ENCODE results near the gene TENM4. TPM values are rescaled to one million over a fixed set of nuclear protein-coding genes. Genes with fewer than 3 reads are reported as not detected.

The TENM4 gene
- polyA plus RNA-seq, 1 experiment: 0.39 TPM

DNA sequence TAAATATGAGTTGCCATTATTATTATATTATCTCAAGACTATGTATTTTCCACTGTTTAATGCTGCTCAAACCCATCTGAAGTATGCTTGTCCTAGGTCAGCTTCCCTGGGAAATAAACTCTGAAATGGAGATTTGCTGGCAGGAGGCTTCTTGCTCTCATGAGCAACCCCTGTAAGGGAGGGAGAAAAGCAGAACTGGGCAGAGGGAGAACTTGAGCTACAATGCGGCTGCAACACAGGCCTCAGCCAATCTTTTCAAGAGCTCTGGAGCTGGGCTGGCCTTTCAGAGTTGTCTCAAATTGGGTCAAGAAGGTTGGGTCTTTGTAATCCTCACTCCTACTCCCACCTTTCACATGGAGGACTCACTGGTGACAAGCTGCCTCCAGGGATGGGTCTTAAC is 412.6 kb downstream of the TENM4 start:
- H3K4me3 ChIP-seq (ENCODE audit: low read depth, low read length): no peak overlapping the region
- peaks cover 15% of the 10 kb centered on the region for H3K27me3 ChIP-seq (ENCODE audit: control insufficient read depth, insufficient read depth, low read length)
- DNase-seq (ENCODE audit: low read depth): no peak
- TF ChIP-seq, protein P1, sequence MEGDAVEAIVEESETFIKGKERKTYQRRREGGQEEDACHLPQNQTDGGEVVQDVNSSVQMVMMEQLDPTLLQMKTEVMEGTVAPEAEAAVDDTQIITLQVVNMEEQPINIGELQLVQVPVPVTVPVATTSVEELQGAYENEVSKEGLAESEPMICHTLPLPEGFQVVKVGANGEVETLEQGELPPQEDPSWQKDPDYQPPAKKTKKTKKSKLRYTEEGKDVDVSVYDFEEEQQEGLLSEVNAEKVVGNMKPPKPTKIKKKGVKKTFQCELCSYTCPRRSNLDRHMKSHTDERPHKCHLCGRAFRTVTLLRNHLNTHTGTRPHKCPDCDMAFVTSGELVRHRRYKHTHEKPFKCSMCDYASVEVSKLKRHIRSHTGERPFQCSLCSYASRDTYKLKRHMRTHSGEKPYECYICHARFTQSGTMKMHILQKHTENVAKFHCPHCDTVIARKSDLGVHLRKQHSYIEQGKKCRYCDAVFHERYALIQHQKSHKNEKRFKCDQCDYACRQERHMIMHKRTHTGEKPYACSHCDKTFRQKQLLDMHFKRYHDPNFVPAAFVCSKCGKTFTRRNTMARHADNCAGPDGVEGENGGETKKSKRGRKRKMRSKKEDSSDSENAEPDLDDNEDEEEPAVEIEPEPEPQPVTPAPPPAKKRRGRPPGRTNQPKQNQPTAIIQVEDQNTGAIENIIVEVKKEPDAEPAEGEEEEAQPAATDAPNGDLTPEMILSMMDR (IDR thresholded peaks at IDR 0.05; ENCODE audit: insufficient read depth, low read depth, low read length): no peak
- H3K36me3 ChIP-seq (ENCODE audit: control insufficient read depth, insufficient read depth, low read length): no peaks in the 10 kb centered on the region
- ChIA-PET POLR2A (no interaction called here), CTCF (interaction anchor here (1.0 to 1.3 kb wide), 3 partner anchors 16 to 383 kb away, joined by 3 to 6 read pairs (median 4); no protein-coding TSS in a partner anchor)

DNA sequence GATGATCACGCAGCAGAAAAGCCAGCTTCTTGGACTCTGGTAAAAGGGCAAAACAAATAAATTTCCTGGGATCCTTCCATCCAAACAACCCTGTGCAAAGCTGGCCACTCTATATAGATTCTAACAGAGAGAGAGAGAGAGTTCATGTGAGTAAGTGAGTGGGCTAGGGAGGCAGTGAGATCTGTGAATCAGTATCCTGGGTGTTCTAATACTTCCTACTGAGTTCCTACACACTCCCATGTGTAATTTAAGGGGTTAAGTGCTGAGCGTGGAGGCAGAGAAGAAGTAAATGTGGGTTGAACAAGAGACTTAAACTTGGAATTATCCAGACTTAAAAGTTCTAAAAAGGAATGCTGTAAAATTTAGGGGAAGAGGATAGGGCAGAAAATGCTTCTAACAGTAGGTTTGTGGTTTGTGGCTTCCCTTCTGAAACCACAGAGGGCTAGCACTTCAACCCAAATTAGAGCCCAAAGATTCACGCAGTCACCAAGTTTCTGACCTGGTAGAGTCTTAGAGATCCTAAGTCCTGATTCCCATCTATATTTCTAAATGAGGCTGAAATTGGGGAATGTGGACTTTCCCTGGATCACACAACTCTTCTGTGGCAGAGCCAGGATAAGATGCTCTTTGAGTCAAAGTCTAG is 413.9 kb downstream of the TENM4 start:
- Histone ChIP-seq H3K4me3 (ENCODE audit: low read depth, low read length) (no peak overlapping the region), H3K27me3 (ENCODE audit: control insufficient read depth, insufficient read depth, low read length) (peaks cover 15% of the 10 kb centered on the region), H3K36me3 (ENCODE audit: control insufficient read depth, insufficient read depth, low read length) (no peaks in the 10 kb centered on the region)
- POLR2A ChIA-PET: no interaction called here
- TF ChIP-seq, protein P1 (IDR thresholded peaks at IDR 0.05; ENCODE audit: insufficient read depth, low read depth, low read length): no peak
- CTCF ChIA-PET: interaction anchor here (1.3 kb wide), 1 partner anchor 24 kb away, joined by 6 read pairs; no protein-coding TSS in a partner anchor
- peak; percentile 21 for DNase-seq (ENCODE audit: low read depth)

DNA sequence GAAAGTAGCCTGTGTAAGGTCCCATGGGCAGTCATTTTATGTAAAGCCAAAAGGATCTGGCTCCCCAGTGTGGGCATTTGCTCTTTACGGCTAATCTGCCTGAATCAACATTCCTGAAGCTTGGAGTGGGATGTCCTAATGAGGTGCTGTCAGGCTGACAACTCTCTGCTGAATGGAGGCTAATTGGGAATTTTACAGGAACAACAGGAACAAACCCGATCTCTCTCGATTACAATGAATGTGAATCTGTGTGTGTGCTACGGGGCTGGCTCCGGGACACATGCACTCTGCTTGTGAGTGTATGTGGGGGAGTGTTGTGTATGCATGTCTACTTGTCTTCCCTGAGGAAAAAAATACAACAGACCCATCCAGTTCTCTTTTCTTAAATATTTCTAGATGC is 415.2 kb downstream of the TENM4 start:
- Histone ChIP-seq H3K27me3 (ENCODE audit: control insufficient read depth, insufficient read depth, low read length) (peaks cover 9% of the 10 kb centered on the region), H3K36me3 (ENCODE audit: control insufficient read depth, insufficient read depth, low read length) (no peaks in the 10 kb centered on the region), H3K4me3 (ENCODE audit: low read depth, low read length) (no peak overlapping the region)
- CTCF ChIA-PET: no interaction called here
- POLR2A ChIA-PET: no interaction called here
- DNase-seq (ENCODE audit: low read depth): no peak
- TF ChIP-seq, protein P1 (IDR thresholded peaks at IDR 0.05; ENCODE audit: insufficient read depth, low read depth, low read length): no peak

DNA sequence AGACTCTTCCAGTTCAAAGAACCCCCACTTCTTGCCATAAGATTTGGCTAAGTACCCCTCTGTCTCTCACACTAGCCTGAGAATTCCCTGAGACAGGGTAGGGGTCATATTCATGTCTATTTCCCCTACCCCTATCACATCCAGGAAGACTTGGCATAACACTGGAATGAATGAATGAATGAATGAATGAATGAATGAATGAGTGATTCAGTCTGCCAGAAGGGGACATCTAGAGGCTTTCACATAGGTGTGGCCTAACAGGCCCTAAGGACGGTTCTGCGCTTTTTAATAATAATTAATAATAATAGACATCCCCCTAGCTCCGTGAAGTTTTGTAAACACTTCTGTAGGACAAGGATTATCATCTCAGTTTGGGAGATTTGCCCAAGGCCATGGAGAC is 415.7 kb downstream of the TENM4 start:
- DNase-seq (ENCODE audit: low read depth): no peak
- TF ChIP-seq, protein P1 (IDR thresholded peaks at IDR 0.05; ENCODE audit: insufficient read depth, low read depth, low read length): no peak
- ChIA-PET CTCF (no interaction called here), POLR2A (no interaction called here)
- Histone ChIP-seq H3K4me3 (ENCODE audit: low read depth, low read length) (no peak overlapping the region), H3K36me3 (ENCODE audit: control insufficient read depth, insufficient read depth, low read length) (no peaks in the 10 kb centered on the region), H3K27me3 (ENCODE audit: control insufficient read depth, insufficient read depth, low read length) (peaks cover 9% of the 10 kb centered on the region)

DNA sequence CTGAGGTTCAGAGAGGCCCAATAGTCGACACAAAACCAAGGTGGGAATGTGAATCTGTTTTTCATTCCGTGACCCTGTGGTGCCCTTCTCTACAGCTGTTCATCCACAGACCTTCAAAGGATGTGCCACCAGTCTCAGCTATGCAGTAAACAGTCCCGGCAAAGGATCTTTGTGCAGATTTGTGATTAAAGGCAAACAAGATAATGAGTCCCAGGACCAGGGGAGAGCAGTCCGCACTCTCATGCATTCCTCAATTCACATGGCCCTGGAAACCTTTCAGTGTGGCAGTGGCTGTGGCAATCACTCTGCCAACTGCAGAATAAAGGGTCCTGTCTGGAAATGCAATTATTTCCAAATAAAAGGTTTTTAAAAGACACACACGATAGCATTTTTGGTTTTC is 418.6 kb downstream of the TENM4 start:
- H3K27me3 ChIP-seq (ENCODE audit: control insufficient read depth, insufficient read depth, low read length): peaks cover 3% of the 10 kb centered on the region
- TF ChIP-seq, protein P1 (IDR thresholded peaks at IDR 0.05; ENCODE audit: insufficient read depth, low read depth, low read length): no peak
- DNase-seq (ENCODE audit: low read depth): no peak
- H3K4me3 ChIP-seq (ENCODE audit: low read depth, low read length): no peak overlapping the region
- H3K36me3 ChIP-seq (ENCODE audit: control insufficient read depth, insufficient read depth, low read length): no peaks in the 10 kb centered on the region
- CTCF ChIA-PET: no interaction called here
- POLR2A ChIA-PET: no interaction called here

All from BJ (cell line).